Fibroblast of skin of abdomen (primary cell): ENCODE results near the gene SUFU. TPM values are rescaled to one million over a fixed set of nuclear protein-coding genes. Genes with fewer than 3 reads are reported as not detected.
"Not testable (repeated sequence)": the region's sequence is repeated elsewhere in the genome, so short reads cannot be mapped to it uniquely, and the experiment has no call there.

Experiments used
- DNase-seq: peaks from one replicate; pipeline ENCODE4 v3.0.0-alpha.2; 2013
- polyA plus RNA-seq, 2 experiments: library from polyadenylated mRNA; unstranded; fragments of 120-200 nt; gene quantifications; one replicate each; pipeline ENCODE4 v1.2.1, GENCODE V29; 2013; ENCODE audit not compliant: insufficient read length in 2 of 2

Gene SUFU
- 13.4 TPM for polyA plus RNA-seq (2013, experiment 1 of 2; ENCODE audit: insufficient read length)
- 13.9 TPM for polyA plus RNA-seq (2013, experiment 2 of 2; ENCODE audit: insufficient read length)

DNA sequence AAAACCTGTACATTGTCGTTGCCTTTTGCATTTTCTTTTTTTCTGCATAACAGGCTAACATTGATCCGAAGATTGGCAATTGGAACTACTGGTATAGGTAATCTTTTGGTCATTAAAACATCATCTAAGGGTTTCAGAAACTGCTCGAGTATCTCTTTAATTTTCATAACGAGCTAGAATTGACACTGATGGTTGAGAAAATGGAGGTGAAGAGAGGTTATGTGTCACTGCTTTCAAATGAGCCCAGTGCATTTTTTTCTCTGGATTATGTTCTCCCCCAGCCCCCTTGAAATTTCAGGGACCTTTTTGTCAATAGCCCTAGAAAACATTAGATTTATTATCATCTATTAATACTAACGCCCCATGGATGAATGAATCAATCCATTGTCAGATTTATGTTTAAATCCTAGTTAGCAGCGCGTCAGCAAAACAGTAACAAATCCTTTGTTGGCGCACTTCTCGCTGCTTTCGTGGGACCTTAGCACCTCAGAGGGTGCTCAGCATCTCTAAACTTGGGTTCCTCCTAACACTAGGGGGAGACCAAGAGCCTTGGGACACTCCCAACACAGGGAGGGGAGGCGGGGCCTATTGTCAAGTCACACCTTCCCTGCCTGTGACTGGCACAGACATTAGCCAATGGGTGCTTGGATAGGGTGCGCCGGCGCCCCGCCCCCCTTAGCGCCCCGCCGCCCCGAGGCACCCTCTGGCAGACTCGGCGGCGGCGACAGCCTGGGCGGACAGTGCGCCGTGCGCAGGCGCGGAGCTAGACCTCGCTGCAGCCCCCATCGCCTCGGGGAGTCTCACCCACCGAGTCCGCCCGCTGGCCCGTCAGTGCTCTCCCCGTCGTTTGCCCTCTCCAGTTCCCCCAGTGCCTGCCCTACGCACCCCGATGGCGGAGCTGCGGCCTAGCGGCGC is at the start of gene SUFU:
Gene SUFU (plus strand): TSS at position 709 of the 915 bp plus-strand sequence. CDS start 181 bp downstream, at position 890.
- DNase-seq = peak; percentile 98

DNA sequence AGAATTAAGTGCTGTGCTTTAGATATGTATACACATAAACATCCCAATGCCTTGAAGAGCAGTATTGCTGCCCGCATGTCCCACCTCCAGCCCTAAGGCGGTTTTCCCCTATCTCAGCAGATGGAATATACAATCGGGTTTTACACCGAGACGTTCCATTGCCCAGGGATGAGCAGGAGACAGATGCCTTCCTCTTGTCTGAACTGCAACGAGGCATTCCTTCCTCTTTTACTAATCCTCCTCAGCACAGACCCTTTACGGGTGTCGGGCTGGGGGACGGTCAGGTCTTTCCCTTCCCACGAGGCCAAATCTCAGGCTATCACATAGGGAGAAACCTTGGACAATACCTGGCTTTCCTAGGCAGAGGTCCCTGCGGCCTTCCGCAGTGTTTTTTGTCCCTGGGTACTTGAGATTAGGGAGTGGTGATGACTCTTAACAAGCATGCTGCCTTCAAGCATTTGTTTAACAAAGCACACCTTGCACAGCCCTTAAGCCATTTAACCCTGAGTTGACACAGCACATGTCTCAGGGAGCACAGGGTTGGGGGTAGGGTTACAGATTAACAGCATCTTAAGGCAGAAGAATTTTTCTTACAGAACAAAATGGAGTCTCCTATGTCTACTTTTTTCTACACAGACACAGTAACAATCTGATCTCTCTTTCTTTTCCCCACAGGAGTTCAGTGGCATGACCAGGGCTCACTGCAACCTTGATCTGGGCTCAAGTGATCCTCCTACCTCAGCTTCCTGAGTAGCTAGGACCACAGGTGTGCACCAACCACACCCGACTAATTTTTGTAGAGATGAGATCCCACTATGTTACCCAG is 48.9 kb upstream of the SUFU start:
- DNase-seq = not testable (repeated sequence)

DNA sequence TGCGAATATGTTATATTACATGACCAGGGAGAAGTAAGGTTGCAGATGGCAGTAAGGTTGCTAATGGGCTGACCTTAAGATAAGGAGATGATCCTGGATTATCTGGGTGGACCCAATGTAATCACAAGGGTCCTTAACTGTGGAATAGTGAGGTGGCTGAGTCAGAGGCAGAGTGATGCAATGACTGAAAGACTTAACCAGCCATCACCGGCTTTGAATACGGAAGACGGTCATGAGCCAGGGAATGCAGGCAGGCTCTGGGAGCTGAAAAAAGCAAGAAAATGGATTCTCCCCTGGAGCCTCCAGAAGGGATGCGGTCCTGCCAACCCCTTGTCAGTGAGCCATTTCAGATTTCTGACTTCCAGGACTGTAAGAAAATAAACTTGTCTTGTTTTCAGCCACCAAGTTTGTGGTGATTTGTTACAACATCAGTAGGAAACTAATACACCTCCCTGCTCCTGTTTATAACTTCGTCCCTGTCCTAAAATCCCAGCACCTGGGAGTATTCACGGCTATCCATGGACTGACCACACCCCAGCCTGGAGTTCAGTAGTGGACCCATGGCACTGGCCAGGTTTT is 47.8 kb upstream of the SUFU start:
- peak; percentile 84 for DNase-seq

DNA sequence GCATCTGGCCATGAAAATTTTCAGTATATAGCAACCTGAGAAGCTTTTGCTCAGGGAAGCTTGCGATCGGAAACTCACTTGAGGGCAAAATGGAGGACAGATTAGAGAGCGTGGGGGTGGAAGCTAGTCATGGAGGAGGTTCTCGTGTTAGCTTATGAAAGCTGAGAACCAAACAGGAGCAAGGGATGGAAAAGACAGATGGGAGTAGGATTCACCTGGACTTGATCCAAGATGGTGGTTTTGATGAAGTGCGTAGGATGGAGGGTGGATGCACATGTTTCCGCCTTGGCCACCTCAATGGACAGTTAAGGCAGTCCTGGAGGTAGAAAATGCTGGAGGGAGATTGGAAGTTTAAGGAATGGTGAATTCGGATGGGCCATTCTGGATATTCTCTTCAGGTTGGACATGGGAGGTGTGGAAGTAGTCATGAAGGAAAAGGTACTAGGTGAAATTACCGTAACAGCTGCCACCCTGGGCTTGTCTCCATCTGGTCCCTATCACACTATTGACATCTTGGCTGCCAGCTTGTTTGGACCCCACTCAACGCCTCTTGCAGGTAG is 46.1 kb upstream of the SUFU start:
- DNase-seq = peak; percentile 14

DNA sequence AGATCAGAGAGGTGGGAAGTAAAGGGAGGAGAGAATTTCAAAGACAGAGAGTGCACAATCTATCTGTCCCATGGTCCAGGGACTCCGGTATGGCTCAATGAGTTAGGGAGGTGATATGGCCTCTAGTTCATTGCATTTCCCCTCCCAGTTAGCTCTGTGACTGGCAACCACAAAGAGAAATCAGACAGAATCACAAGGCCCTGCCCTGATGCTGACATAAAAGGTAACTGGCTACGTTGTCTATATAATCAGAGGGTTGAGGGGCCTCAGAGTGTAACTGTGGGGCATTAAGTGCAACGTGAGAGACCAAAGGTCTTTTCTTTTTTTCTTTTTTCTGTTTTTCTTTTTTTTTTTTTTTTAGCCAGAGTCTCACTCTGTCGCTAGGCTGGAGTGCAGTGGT is 45.1 kb upstream of the SUFU start:
- no peak for DNase-seq

DNA sequence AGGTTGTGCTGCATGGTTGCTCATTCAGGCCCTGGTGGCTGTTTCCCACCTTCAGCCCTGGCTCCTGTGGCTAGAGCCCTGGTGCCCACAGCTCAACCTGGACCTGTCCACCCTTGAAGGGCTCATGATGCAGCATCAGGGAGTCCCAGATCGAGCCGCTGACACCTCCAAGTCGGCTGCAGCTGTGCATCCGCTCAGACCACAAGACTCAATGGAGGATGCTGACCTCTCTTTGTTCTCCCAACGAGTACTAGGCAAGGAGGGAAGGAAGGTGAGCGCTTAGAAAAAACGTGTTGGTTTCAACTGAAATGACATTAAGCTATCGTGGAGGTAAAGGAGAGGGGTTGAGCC is 43.0 kb upstream of the SUFU start:
- DNase-seq = no peak

DNA sequence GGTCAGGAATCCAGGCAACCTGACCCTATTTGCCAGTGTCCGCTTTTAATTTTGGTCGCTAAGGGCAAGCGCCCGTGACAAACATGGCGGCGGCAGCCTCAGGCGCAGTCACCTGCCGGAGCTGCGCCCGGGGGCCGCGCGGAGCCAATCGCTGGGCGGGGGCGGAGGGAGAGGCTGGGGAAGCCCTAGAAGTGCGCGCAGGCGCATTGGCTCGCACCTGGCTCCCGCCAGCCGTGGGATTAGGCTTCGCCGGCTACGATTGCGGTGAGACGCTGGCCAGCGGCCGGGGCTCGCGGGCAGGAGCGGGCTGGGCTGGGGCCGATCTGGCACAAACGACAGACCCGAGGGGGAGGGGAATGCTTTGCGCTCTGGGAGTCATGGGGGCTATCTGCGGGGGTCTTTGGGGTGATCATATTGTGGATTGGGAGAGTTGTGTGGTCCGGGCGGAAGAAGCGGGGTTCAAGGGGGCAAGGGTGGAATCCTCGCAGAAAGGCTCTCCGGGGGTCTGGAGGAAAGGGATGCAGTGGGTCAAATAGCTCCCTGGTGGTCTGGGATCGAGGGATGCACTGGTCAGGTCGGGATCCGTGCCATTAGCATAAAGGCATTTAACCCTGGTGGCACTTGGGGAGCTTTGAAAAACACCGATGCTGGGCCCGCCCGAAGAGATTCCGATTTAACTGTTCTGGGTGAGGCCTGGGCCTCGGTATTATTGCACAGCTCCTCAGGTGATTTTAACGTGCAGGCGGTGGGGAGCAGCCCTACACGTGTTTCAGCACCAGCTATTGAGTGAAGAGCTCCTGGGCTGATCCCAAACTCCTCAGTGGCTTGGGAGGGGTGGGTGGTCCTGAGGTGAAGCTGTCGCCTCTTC is 42.4 kb upstream of the SUFU start:
- peak; percentile 77 for DNase-seq

DNA sequence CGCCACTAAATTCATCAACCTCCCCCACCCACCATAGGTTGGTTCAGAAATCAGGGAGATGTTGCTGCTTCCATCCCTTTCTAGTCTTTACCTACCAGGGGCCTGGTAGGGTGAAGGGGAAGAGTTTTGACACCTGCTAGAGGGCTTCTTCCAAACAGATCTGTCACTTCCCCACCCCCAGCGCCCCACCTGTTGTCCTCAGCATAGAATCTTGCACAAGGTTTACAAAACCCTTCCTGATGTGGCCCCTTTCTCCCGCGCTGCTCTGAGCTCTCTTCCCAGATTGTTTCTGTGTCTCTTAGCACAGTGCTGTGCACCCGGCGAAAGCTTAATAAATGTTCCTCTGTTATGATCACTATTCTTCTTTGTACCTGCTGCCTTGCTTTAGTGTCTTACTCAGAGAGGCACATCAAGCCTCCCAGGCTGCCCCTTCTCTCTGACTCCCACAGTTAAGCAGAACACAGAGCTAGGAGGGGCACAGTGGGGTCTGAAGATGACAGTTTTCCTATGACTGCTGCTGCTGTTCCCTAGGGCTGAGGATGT is 41.2 kb upstream of the SUFU start:
- DNase-seq = no peak

DNA sequence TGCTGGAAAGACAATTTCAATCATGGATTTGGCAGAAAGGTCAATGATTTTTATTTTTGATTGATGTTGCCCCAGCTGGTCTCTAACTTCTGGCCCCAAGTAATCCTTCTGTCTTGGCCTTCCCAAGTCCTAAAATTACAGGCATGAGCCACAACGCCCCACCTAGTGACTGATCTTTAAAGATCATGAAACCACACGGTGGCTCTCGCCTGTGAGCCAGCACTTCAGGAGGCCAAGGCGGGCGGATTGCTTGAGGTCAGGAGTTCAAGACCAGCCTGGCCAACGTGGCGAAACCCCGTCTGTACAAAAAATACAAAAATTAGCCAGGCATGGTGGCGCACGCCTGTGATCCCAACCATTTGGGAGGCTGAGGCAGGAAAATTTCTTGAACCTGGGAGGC is 39.8 kb upstream of the SUFU start:
- no peak for DNase-seq

DNA sequence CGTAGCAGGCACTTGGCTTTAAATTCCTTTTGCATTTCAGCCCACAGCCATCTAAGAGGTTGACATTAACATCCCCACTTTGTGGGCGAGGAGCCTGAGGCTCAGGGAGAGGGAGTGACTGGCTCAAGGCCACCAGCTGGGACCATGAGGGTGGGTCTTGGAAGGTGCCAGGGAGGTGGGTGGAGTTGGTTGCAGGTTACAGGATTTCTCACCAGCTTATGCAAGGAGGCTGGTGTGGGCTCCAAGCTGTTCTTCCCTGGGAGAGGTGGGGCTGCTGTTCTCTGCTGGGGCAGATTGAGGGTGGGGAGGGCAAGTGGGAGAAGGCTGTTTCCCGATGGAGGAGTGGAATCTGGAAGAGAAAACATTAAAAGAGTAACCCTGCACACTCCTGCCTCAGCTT is 38.3 kb upstream of the SUFU start:
- no peak for DNase-seq

DNA sequence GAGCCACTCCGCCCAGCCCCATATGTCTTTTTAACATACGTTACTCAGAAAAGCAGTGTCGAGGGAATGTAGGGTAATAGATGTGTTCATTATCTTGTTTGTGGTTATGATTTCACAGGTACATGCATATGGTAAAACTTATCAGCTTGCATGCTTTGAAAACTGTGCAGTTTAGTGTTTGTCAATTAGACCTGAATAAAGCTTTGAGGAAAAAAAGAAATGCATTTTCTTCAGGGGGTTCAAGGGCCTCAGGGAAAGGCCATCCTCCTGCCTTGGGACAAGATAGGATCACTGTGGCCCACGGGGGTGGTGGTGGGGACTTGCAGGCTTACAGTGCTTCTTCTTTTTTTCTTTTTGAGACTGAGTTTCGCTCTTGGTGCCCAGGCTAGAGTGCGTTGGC is 36.5 kb upstream of the SUFU start:
- no peak for DNase-seq

DNA sequence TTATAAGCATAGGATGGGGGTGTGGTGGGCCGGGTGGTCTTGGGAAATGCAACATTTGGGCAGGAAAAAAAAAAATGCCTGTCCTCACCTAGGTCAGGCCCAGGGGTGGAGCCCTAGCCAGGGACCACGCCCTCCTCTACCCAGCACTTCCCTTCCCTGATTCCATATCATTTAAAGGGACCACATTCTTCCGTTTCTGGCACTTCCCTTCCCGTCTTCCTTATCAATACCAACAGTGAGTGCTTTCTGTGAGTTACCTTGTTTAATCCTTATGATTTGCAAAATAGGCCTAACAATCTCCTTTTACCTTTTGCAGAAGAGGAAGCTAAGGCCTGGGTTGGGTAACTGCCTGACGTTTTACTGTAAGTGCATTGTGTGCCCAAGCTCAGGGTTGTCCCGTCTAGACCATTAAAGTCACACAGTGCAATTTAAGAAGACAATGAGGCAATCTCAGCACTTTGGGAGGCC is 35.8 kb upstream of the SUFU start:
- no peak for DNase-seq

DNA sequence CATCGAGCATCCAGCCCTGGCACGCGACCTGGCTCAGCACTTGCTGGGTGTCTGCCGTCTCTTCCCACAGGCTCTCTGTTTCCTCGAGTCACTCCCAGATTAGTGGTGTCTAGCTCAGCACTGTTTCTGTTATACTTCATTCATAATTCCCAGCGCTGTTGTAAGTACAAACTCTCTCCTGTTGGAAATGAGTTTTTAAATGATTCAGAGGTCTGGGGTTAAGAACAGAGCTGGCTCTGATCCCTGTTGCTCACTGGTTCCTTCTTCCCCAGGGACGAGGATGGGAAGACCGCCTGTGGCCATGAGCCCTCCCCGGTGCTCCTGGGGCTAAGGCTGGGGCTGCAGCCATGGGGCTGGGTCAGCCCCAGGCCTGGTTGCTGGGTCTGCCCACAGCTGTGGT is 35.1 kb upstream of the SUFU start:
- no peak for DNase-seq

DNA sequence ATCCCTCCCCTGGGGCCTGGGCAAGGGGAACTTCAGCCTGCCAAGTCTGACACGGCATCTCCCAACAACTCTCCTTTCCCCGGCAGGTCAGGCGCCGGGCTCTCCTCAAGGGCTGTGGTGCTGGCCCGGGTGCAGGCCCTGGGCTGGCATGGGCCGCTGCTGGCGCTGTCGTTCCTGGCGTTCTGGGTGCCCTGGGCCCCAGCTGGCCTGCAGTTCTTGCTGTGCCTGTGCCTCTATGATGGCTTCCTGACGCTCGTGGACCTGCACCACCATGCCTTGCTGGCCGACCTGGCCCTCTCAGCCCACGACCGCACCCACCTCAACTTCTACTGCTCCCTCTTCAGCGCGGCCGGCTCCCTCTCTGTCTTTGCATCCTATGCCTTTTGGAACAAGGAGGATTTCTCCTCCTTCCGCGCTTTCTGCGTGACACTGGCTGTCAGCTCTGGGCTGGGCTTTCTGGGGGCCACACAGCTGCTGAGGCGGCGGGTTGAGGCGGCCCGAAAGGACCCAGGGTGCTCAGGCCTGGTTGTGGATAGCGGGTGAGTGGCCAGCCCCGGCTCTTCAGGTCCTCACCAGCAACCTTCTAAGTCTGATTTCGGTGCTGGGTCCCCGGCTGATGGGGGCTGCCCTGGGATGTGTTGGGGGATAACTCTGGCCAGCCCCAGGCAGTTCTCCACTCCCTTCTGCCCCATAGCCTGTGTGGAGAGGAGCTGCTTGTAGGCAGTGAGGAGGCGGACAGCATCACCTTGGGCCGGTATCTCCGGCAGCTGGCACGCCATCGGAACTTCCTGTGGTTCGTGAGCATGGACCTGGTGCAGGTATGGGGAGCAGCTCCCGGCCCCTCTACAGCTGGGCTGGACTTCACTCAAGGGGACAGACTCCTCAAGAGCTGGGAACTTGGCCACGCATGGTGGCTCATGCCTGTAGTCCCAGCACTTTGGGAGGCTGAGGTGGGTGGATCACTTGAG is 32.9 kb upstream of the SUFU start:
- DNase-seq = no peak

DNA sequence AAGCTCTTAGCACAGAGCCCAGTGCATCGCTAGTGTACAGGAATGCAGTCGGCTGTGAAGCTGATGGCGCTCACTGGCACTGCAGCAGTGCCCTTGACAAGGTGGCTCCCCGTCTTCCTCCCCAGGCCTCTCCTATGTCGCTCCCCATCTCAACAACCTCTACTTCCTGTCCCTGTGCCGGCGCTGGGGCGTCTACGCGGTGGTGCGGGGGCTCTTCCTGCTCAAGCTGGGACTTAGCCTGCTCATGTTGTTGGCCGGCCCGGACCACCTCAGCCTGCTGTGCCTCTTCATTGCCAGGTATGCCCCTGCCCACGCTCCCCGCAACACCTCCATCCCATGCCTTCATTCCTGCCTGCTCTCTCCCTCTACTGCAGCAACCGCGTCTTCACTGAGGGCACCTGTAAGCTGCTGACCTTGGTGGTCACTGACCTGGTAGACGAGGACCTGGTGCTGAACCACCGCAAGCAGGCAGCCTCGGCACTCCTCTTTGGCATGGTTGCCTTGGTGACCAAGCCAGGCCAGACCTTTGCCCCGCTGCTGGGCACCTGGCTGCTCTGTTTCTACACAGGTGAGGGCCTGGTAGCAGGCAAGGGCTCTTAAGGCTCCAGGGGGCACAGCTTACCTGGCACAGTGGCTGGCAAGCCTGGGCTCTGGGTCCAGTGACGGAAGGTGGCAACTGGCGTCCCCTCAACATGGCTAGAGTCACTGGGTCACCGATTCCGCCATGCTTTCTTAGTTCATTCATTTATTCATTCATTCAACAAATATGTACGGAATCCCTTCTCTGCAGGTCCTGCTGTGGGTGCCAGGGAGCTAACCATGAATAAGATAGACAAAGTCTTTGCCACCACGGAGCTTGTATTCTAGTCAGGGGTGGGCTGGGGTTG is 30.1 kb upstream of the SUFU start:
- no peak for DNase-seq

DNA sequence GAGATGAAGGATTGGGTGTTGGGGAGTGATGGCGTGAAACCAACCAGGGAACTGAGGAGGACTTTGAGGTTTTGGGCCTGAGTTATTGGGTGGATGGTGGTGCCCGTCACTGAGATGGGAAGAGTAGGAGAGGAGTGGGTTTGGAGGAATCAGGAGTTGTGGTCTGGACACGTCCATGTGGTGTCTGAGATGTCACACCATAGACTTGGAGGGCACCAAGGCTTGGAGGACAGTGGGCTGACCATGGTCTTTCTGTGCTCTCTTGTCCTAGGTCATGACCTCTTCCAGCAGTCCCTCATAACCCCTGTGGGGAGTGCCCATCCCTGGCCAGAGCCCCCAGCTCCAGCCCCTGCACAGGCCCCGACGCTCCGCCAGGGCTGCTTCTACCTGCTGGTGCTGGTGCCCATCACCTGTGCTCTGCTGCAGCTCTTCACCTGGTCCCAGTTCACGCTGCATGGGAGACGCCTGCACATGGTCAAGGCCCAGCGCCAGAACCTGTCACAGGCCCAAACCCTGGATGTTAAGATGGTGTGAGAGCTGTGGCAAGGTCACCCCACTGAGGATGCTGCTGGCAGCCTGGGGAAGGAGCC is 28.2 kb upstream of the SUFU start:
- no peak for DNase-seq

DNA sequence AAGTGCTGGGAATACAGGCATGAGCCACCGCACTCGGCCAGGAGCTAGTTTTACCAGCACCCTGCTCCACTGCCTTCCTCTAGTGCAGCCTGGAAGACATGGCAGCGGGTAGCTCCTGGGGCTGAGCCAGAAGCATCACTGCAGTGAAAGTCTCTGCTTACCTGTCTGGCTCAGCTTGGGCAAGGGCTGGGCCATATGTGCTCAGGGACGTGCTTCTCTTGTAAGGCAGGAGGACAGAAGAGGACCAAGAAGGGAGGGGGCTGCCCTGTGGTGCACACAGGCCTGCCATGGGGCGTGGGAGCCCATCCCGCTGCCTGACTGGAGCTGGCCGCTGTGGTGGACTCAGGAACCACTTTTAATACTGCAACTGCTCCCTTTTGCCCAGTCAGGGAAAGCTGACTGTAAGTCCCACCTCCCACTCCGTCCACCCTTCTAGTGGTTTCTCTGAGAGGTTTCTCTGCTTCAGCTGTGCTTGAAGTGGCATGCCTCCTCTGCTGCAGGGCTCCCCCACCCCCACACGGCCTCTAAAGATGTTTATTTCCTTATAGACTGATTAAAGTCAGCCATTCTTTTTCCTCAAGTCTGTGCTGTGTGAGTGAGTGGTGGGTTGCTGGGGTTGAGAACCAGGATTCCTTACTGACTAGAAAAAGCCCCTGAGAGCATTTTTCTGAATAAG is 27.2 kb upstream of the SUFU start:
- DNase-seq = no peak

DNA sequence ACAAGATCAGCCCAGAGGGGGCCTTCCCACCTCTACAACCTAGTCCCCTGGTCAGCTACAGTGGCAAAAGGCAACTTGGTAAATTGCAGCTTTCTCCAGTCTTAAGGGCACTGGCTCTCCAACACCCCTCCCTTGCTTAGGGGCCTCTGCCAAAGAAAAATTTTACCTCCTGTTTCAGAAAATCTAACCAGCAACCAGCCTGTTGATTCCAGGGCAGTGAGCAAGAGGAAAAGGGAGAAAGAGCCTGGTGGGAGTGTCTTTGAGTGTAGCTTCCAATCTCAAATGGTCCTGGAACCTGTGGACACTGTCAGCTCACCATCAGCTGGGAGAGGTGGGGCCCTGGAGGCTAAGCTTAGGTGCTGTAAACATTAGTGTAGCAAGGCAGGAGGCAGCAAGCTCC is 24.1 kb upstream of the SUFU start:
- DNase-seq = no peak
